ENCODE results near the gene ARHGAP24.
A peak's percentile ranks its signal among the peaks of the same experiment; 100 is the strongest.

DNA sequence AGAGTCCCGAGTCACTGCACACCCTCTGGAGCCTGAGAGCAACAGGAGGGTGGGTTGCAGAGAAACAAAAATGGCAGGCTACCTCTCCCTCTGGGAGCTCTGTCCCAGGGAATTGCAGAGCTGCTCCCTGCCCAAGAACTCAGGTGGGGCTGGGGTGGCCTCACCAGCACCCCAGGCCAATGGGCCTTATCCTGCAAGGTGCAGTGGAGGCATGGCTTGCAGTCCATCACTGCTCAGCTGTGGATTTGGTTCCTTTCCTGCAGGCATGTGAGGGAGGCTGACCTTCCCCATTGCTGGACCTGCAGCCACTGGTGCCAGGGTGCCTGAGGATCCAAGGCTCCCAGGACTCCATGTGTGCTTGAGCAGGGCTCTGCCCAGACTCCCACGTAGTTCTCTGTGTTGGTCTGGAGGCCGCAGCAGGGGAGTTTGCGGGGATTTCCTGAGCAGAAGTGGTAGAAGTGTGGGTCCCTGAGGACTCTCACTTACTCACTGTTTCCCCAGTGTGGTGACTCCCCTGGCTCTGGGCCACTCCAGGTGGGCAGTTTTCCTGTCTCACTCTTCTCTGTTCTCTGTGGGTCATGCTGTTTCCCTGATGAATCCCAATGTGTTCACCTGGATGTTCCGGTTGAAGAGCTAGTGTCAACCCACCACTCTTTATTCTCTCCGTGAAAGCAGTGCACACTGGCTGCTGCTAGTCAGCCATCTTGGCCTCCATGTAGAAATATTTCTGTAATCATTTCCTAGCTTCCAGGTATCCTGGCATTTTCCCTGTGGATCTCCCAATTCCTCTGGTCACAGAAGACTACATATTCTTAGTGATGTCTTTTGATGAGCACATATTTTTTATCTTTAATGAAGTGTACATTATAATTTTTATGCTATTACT lies 82.3 kb downstream of the ARHGAP24 start:
- TF ChIP-seq, protein P1, sequence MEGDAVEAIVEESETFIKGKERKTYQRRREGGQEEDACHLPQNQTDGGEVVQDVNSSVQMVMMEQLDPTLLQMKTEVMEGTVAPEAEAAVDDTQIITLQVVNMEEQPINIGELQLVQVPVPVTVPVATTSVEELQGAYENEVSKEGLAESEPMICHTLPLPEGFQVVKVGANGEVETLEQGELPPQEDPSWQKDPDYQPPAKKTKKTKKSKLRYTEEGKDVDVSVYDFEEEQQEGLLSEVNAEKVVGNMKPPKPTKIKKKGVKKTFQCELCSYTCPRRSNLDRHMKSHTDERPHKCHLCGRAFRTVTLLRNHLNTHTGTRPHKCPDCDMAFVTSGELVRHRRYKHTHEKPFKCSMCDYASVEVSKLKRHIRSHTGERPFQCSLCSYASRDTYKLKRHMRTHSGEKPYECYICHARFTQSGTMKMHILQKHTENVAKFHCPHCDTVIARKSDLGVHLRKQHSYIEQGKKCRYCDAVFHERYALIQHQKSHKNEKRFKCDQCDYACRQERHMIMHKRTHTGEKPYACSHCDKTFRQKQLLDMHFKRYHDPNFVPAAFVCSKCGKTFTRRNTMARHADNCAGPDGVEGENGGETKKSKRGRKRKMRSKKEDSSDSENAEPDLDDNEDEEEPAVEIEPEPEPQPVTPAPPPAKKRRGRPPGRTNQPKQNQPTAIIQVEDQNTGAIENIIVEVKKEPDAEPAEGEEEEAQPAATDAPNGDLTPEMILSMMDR (IDR thresholded peaks at IDR 0.05 in 2 of 3, conservative IDR thresholded peaks at IDR 0.05 in 1 of 3; ENCODE audit: control insufficient read depth in 2 of 3, extremely low read depth in 1 of 3, insufficient read depth in 1 of 3, low read depth in 3 of 3, low read length in 3 of 3): no peak
- 0 out of 2 replicates have a peak, but pooled peaks have one; percentile 64 for TF ChIP-seq NBN (IDR thresholded peaks at IDR 0.05)
- TF ChIP-seq CBFB (IDR thresholded peaks at IDR 0.05; ENCODE audit: low read depth): peak; percentile 88; the same call in 1 of the 2 replicates
- TF ChIP-seq MYC (IDR thresholded peaks at IDR 0.05; ENCODE audit: insufficient read depth, insufficient read length, insufficient replicate concordance, low read length, severe bottlenecking): no peak
- TF ChIP-seq POLR2A (IDR thresholded peaks at IDR 0.05; ENCODE audit: low read depth, low read length): no peak
- no peak for TF ChIP-seq SMC3 (IDR thresholded peaks at IDR 0.05; ENCODE audit: borderline replicate concordance, low read length)
- TF ChIP-seq, protein P2, sequence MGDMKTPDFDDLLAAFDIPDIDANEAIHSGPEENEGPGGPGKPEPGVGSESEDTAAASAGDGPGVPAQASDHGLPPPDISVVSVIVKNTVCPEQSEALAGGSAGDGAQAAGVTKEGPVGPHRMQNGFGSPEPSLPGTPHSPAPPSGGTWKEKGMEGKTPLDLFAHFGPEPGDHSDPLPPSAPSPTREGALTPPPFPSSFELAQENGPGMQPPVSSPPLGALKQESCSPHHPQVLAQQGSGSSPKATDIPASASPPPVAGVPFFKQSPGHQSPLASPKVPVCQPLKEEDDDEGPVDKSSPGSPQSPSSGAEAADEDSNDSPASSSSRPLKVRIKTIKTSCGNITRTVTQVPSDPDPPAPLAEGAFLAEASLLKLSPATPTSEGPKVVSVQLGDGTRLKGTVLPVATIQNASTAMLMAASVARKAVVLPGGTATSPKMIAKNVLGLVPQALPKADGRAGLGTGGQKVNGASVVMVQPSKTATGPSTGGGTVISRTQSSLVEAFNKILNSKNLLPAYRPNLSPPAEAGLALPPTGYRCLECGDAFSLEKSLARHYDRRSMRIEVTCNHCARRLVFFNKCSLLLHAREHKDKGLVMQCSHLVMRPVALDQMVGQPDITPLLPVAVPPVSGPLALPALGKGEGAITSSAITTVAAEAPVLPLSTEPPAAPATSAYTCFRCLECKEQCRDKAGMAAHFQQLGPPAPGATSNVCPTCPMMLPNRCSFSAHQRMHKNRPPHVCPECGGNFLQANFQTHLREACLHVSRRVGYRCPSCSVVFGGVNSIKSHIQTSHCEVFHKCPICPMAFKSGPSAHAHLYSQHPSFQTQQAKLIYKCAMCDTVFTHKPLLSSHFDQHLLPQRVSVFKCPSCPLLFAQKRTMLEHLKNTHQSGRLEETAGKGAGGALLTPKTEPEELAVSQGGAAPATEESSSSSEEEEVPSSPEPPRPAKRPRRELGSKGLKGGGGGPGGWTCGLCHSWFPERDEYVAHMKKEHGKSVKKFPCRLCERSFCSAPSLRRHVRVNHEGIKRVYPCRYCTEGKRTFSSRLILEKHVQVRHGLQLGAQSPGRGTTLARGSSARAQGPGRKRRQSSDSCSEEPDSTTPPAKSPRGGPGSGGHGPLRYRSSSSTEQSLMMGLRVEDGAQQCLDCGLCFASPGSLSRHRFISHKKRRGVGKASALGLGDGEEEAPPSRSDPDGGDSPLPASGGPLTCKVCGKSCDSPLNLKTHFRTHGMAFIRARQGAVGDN (IDR thresholded peaks at IDR 0.05): no peak
